PC-3 (cell line): Measurements from ENCODE around the gene OCSTAMP.

Experiments used
- CTCF ChIP-seq: fragments of 300-600 bp; sonication (generic); conservative IDR thresholded peaks from 2 replicates; pipeline ENCODE4 v1.5.1; 2017; ENCODE audit warnings: antibody characterized with exemption, low read depth, mild to moderate bottlenecking, low read length
- EZH2 ChIP-seq: fragments of 300-600 bp; sonication (generic); IDR thresholded peaks from one replicate; pipeline ENCODE4 v1.6.1; 2017; ENCODE audit warnings: antibody characterized with exemption, mild to moderate bottlenecking, low read length; ENCODE audit not compliant: unreplicated experiment

- TF ChIP-seq CTCF (no peak), EZH2 (no peak)
These were observed 27.3 kb downstream of the OCSTAMP start for GRCh38 chr20:46523108-46523507.
